GM18502 (cell line): ENCODE data around the gene LONP1.

Source experiments
- ATAC-seq: cut with Tn5 transposase; IDR thresholded peaks from one replicate; pipeline ENCODE4 v1.9.1; 2021; ENCODE audit warnings: mild to moderate bottlenecking; ENCODE audit not compliant: unreplicated experiment, poor library complexity

The LONP1 gene

DNA sequence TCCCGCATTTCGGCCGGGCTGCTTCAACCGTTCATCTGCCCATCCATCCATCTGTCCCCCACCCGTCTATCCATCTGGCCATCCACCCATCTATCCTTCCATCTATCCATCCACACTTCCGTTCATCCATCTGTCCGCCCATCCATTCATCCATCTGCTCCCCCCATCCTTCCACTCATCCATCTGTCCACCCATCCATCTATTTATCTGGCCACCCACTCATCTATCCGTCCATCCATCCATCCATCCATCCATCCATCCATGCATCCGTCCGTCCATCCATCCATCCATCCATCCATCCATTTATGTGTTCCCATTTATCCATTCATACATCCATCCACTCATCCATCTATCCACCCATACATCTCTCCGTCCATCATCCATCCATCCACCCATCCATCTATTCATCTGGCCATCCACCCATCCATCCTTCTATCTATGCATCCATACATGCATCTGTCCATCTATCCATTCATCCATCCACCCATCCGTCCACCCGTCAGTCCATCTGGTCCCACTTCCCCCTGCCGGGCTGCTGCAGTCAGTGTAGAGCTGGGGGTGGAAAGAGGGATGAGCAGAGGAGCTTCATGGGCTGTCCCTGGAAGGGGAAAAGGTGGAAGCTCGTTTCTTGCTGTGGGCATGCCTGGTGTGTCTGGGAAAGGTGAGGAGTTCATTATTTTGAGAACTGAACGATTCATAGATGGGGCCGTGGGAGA, 38.4 kb downstream of the LONP1 start:
- ATAC-seq, result no peak

DNA sequence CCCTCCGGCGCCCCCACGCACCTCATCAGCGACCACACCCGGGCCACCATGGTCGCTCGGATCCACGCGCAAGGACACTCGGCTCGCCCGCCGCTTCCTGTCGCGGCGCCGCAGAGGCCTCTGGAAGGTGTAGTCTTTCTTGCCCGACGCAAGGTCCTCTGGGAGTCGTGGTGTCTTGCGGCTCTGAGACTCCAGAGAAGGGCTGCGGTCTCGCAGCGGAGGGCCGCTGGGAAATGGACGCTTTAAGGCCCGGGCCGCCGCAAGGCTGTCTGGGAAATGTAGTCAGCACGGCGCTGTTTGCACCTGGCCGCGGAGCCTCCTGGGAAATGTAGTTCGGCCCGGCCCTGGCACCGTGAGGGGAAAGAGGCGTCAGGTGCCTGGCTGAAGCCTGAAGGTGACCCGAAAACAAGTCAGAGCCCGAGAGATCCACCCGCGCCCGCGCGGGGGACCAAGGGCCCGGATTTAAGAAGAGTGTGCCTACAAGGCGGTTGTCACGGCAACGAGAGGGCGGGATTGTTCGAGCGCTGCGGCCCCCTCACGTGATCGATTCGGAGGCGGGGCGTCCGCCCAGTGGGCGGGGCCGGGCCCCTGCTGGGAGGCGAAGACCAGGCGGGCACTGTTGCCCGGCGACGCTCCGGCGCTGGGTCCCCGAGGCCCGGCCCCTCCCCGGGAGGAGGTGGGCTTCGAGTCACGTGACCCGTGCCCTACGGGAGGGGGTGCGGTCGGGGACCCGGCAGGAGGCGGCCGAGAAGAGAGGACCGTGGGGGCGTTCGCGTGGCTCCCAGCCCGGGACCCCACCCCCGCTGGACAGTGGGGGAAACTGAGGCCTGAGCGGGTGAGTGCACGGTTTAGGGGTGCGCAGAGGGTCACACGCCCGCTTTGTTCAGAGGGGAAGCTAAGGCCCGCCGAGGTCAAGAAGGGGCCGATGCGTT, 39.2 kb downstream of the LONP1 start, which contains the start of the genes HSD11B1L and MICOS13:
Gene HSD11B1L (plus strand): TSS at position 591 of the 932 bp plus-strand sequence. CDS start 3,806 bp downstream, outside the sequence.
Gene MICOS13 (minus strand): TSS at position 80 of the 932 bp plus-strand sequence. CDS start 30 bp downstream, at position 50.
- ATAC-seq, result peak; percentile 83

DNA sequence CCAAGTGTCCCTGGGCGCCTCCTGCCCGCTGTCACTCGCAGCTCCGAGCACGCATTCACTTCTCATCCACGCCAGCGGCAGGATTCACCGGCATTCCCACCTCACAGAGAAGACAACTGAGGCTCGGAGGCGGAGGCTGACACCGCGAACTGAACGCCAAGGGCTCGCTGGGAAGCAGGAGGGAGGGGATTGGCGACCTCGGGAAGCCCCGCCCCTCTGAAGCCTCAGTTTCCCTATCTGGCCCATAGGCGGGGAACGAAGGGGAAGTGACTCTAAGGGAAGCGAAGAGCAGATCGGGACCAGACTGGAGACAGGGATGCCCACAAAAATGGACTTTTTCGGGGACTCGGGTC, 39.9 kb downstream of the LONP1 start:
- ATAC-seq, result no peak

DNA sequence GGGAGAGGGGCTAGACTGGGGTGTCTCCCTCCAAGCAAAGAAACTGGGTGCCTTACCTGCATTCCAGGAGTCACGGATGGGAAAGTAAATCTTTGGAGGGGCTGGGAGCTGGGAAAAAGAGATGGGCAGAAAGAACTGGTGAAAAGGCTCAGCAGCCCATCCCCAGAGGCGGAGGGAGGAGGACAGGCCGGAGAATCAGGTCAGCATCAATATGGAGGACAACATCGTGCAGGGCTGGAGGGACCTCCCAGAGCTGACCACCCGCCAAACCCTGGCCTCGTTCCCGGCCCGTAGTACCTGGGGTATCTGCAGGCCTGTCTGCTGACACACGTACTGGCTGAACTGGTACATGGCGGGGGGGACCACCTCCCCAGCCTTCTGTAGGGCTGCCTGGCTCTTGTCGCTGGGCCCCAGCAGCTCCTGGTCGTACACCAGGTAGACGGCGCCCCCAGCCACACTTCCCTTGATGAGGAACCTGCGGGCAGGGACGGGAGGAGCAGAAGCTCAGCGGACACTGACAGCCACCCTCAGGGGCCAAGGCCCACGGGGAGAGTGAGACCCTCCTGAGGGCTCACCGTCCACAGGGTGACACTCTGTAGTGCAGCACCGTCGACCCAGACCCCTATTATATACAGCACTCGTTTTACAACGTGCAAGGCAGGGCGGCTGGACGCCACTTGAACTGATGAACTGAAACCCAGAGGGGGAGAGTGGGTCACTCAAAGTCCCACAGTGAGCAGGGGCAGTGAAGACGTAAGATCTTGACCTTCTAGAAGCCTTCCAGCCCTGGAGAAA, 40.5 kb downstream of the LONP1 start:
- ATAC-seq, result no peak

DNA sequence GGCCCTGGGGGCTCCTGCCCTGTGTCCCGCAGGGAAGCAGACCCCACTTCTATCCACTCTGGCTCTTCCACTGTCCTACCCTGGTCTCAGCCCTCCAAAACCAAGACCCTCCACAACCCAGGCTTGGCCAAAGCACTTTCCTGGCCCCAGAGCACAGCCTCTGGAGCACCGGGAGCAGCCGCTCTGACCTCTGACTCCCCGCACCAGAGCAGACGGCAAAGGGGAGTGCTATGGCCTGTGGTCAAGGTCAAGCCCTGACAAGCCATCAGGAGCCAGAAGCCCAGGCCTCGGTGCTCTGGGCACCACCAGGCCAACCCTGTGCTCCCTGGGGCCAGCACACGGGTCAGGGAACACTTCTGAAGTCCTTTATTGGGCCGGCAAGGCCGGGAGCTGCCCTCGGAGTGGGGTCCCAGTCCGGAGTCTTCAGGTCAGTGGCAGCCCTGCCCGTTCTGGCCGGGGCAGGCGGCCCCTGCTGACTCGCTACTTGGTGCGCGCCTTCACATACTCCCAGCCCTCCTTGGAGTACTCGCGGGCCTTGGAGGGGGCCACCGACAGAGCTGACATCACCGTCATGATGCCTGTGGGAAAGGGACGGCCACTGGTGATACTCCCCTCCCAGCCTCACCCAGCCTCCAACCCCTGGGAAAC, 41.8 kb downstream of the LONP1 start:
- no peak for ATAC-seq

DNA sequence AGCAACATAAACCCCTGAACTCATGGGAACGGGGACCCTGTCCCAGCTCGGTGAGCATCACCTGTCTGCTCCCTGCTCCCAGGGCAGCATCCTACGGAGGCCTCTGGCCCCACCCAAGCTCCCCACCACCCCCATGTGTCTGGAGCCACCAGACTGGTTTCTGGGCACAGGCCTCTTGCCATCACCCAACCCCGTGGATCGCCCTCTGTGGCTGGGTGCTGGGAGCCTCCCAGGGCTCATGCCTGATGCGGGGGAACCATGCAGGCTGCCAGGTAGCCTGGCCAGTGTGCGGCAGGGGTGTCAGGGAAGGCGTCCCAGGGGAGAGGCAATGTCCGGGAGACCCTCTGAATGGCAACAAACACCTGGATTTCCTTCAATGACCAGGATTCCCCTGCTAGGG, 42.4 kb downstream of the LONP1 start:
- ATAC-seq, result no peak

DNA sequence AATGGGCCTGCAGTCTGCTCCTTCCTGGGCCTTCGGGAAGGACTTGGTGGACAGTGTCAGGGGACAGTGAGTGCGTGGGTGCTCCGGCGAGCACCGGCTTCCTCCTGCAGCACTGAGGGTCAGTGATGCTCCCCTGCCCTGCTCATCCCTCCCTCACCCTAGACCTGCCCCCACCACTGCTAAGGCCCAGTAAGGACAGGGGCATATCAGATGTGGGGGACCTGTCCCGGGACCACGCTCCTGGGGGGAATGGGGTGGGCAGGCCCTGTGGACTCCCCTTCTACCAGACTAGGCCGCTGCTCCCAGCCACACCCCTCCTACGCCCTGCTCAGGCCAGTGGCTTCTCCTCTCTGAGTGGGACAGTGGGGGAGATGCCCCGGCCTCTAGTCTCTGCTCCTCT, 42.8 kb downstream of the LONP1 start:
- ATAC-seq, result no peak

DNA sequence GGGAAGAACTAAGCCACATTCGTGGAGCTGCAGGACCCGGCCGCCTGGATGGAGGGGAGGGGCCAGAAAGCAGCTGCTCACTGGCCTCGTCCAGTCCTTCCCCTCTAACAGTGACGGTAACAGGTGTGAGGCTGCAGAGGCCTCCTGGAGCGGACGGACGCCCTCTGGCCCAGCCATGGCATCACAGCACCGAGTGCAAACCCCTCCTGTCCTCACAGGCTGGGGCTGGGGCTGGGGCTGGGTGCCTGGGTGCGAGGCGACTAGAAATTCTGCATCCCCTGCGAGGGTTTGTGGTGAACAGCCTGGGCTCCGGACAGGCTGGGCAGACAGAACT, 43.2 kb downstream of the LONP1 start:
- no peak for ATAC-seq

DNA sequence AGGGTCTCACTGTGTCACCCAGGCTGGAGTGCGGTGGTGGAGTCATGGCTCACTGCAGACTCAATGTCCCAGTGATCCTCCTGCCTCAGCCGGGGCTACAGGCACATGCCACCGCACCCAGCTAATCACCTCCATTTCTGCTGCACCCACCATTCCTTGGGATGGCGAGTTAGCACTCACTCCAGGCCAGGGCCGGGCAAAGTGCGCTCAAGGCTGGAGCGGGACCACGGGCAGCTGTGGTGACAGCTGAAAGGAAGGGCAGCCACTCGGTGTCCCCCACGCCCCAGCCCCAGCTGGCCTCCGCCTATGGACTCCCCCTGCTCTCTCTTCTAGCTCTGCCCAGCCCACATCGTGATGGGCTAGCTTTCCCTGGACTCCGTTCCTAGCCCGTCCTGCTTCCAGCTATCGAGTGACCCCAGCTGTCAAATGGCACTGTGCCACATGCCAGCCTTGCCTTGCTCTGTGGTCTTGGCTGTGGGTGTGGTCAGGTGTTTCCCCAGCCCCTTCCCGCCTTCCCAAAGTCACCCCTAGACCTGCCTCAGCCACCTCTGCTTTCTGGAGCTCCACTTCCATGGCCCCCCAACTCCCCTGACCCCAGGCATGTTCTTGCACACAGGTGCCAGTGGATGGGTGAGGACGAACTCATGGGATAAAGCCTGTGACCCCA, 43.7 kb downstream of the LONP1 start:
- no peak for ATAC-seq

DNA sequence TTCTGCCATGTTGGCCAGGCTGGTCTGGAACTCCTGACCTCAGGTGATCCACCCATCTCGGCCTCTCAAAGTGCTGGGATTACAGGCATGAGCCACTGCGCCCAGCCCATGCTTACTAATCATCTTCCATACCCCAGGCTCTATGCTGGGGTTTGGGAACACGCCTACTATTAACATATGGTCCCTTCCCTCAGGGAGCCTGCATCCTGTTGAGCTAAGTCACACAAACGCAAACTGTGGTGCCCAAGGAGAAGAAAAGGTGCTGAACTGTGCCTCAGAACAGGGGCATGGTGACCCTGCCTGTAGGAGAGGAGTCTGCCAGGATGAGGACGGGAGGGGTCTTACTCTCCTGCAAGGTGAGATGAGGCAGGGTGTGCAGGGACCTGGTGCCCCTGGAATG, 45.2 kb downstream of the LONP1 start:
- ATAC-seq, result no peak

DNA sequence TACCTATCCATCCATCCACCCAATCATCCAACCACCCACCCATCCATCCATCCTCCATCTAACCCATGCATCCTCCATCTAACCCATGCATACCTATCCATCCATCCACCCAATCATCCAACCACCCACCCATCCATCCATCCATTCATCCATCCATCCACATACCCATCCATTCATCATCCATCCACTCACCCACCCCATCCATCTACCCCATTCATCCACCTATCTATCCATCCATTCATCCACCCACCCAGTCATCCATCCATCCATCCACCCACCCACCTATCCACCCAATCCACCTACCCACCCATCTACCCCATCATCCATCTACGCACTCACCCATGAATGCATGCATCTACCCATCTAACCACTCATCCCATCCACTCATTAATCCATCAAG, 46.2 kb downstream of the LONP1 start:
- no peak for ATAC-seq

DNA sequence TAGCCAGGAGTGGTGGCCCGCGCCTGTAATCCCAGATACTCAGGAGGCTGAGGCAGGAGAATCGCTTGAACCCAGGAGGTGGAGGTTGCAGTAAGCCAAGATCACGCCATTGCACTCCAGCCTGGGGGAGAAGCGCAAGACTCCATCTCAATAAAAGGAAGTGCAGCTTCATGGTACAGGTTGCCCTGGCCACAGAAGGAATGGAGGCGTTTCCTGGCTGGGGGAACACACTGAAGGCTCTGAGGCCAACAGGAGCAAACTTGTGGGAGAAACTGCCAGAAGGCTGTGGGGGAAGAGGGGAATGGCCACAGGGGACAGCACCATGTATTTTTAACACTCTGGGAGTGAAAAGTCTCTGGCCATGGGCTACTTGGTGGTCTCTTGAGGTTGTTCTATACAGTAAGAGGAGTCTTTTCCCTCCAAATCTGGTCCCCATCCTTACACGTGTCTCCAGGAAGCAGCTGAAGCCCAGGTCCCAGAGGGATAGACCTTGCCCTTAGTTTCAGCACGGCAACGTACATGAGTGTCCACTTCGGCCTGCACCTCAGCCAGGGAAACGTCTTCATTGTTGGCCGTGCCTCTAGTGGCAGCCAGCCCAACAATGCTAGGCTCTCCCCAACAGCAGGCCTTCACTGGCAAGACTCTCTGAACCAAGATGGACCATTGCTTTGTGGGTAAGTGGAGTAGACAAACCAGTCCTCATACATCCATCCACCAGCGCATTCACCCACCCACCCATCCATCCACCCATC, 47.1 kb downstream of the LONP1 start:
- no peak for ATAC-seq

DNA sequence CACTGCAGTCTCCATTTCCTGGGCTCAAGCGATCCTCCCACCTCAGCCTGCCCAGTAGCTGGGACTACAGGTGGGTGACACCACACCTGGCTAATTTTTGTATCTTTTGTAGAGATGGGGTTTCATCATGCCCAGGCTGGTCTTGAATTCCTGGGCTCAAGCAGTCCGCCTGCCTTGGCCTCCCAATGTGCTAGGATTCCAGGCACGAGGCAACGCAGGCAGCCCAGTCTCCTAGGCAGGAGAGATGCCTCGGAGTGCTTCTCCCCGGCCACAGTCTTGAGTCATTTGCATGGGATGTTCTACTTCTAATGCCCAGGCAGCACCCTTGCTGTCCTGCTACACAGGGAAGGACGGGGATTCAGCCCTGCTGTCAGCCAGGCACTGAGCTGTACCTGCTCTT, 48.3 kb downstream of the LONP1 start:
- no peak for ATAC-seq

DNA sequence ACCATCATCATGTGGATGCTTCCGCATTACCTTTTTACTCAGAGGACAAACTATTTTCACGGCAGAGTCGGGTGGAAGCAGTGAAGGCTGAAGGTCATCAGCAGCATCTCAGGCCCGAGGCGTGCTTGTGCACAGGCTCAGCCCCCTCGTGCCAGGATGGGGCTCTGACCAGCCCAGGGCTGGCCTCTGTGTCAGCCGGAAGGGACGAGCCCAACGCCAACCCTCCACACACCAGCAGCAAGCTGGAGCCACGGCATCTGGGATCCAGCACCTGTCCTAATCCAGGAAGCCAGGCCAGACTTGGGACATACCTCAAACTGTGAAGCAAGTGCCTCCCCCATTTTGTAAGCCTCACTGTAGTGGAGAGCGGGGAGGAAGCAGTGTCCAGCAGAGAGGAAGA, 50.7 kb downstream of the LONP1 start:
- no peak for ATAC-seq

DNA sequence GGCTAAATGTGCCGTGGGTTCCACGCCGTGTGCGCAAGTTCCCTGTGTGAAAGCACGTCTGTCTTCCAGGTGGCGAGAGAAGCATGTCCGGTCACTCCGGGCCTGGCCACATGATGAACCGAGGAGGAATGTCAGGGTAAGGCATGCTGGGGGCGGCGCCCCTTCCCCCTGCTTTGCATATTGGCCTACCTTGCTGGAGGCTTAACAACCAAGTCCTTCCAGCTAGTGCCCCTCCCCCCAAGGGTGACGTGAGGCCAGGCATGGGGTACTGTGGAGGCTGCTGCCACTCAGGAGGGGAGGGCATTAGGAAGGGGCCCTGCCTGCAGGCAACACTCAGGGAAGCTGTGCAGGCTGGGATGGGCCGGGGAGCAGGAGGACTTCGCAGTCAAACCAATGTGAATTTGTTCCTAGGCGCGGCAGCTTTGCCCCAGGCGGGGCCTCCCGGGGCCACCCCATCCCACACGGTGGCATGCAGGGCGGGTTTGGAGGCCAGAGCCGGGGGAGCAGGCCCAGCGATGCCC, 52.1 kb downstream of the LONP1 start:
- no peak for ATAC-seq

DNA sequence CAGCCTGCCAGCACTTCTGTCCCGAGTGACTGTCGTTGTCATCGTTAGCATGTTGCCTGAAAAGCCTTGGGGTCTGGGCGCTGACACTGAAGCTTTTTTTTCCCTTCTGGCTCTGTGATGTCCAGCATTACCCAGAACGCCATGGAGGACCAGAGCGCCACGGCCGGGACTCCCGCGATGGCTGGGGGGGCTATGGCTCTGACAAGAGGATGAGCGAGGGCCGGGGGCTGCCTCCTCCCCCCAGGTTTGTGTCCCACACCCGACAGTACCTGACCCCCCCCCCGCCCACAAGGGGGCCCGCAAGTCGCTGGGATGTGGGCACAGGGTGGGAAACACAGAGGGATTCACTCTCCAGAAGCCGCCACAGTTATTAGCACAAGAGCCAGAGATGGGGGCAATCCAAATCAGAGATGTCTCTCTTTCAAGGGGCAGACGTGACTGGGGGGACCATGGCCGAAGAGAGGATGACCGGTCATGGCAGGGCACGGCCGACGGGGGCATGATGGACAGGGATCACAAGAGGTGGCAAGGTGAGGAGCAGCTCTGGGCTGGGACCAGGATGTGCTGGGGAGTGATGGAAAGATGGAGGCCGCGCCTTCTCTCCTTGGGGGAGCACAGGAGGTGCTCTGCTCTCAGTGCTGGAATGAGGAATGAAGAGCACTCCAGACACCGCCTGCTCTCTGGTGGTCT, 52.9 kb downstream of the LONP1 start:
- ATAC-seq, result no peak

DNA sequence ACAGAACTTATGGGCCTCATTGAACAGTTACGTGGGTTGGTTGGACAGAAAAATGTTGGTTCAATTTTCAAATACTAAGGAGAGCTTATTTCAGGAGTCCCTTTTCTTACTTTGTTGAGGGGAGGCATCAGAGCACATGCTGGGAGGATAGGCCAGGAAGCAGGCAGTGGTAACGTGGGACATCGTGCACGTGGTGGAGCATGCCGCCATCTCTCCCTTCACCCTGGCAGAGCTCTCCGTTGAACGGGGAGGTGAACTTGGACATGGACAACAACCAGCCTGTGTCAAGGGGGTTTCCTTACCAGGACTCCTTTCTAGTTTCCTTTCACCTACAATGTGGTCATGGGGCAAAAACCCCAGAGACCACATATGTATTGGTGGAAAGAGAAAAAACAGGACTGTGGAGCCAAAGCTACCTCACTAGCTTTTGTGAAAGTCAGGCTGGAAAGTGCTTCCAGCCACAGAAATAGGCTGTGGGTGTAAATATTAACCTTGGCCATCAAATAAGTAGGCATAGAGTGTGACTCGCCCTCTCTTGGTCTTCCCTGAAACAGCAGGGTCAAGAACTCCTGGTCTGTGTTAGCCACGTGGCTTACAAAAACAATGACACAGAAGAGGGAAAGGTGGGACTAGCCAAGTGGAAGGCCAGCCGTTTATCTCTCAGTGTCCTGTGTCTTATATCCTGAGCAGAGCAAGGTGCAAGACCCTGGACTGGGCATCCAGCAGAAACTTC, 54.0 kb downstream of the LONP1 start:
- no peak for ATAC-seq

DNA sequence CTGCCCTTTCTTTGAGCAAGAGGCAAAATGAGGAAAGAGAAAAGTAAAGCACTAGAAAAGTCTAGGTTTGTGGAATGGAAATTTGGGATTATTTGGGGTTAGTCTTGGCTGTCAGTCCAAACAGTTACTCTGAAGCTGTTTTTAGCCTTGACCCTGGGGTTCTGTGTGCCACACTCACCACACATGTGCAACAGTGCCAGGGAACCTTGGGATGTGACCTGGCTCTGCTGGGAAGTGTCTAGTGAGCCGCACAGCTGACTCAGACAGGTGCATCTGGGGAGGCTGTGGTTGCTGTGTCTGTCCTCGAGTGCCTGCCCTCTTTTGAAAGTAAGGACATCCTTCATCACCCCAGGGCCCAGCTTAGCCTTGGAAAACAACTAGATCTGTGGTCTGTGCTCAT, 55.4 kb downstream of the LONP1 start:
- no peak for ATAC-seq
